Inferior parietal cortex (tissue), 1 donor: ENCODE results near the gene HES4.

Experiments used
- DNase-seq: peaks from one replicate; pipeline ENCODE4 v3.0.0-alpha.2; 2016; ENCODE audit errors: extremely low spot score

HES4 gene

GRCh38 chr1:965526-966134 is 34.3 kb downstream of the HES4 start:
- no peak for DNase-seq

DNA sequence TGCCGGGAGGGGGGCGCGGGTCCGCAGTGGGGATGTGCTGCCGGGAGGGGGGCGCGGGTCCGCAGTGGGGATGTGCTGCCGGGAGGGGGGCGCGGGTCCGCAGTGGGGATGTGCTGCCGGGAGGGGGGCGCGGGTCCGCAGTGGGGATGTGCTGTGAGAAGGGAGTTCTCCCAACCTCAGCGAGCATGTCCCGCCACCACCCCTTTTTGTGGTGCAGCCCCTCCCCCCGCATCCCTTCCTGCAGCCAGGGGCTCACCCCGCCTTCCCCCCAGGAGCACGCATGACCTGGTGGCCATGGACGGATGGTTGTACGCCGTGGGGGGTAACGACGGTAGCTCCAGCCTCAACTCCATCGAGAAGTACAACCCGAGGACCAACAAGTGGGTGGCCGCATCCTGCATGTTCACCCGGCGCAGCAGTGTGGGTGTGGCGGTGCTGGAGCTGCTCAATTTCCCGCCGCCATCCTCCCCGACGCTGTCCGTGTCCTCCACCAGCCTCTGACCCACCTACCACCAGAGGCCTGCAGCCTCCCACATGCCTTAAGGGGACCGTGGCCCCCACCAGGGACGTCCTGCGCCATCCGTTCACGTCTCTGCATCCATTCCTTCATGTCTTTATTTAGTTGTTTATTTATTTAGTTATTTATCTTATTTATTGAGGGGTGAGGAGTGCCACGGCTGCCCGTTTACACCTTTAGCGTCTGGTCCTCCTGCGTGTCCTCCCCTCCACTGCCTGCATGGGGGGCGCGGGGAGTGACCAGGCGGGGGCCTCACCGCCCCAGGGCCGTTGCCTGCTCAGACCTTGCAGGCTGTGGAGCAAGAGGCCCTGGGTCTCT is 35.0 kb downstream of the HES4 start:
- DNase-seq = no peak

DNA sequence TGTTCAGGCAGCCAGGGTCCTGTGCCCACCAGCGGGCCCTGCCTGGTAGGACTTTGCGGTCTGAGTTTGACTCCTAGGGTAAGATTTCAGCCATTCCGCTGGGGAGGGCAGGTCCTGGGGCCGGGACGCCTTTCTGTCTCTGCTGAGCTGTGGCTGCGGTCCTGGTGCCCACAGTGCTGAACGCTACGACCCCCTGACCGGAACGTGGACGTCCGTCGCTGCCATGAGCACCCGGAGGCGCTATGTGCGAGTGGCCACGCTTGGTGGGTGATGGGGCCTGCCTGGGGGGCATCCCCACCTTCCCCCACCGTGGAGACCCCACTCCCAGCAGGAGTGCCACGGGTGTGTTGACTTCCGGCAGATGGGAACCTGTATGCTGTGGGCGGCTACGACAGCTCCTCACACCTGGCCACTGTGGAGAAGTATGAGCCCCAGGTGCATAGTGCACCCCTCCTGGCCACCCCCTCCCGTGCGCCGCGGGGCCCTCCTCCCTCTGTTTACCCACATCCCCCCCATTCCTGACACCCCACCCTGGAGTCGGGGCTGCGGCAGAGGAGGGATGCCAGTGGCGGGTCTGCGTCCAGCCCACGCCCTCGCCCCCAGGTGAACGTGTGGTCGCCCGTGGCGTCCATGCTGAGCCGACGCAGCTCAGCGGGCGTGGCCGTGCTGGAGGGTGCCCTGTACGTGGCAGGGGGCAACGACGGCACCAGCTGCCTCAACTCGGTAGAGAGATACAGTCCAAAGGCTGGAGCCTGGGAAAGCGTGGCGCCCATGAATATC is 36.0 kb downstream of the HES4 start:
- no peak for DNase-seq

DNA sequence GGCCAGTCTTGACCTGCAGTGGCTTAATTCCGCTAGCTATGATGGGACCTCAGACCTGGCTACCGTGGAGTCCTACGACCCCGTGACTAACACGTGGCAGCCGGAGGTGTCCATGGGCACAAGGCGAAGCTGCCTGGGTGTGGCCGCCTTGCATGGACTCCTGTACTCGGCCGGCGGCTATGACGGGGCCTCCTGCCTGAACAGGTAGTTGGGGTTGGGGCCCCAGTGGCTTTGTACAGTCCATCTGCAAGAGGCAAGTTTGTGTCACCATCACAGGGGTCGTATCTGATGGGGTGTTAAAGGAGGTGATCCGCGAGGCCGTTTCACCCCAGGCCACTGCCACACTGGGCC is 36.6 kb downstream of the HES4 start:
- no peak for DNase-seq

- no peak for DNase-seq
These were observed 37.3 kb downstream of the HES4 start for GRCh38 chr1:962381-963300.

GRCh38 chr1:961132-961669 is 38.7 kb downstream of the HES4 start:
- DNase-seq = no peak

GRCh38 chr1:960363-961131 is 39.4 kb downstream of the HES4 start, which contains the start of gene KLHL17:
Gene KLHL17, plus strand, starts transcription at chr1:960584. Its CDS starts 110 bp downstream, at chr1:960694.
- DNase-seq = peak; percentile 65

DNA sequence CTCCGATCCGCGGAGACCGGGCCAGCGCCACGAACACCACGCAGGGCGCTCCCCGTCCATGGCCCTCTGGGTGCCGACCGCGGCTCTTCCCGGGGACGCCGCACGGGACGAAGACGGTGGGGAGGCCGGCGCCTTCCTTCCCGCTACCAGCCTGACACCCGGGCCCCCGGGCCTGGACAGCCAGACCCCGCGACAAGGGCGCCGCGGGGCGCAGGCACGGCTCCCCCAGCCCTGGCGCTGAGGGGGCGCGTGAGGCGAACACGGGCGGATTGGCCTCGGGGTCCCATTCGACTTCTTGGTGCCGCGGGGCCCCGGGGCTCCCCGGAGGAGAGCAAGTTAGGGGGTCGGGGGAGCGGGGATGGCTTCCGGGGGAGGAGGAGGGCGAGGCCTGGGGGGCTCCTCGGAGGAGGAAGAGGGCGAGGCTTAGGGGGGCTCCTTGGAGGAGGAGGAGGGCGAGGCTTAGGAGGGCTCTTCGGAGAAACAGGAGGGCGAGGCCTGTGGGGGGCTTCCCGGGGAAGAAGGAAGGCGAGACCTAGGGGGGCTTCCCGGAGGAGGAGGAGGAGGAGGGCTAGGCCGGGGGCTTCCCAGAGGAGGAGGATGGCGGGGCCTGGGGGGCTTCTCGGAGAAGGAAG is 40.0 kb downstream of the HES4 start:
- DNase-seq = no peak

DNA sequence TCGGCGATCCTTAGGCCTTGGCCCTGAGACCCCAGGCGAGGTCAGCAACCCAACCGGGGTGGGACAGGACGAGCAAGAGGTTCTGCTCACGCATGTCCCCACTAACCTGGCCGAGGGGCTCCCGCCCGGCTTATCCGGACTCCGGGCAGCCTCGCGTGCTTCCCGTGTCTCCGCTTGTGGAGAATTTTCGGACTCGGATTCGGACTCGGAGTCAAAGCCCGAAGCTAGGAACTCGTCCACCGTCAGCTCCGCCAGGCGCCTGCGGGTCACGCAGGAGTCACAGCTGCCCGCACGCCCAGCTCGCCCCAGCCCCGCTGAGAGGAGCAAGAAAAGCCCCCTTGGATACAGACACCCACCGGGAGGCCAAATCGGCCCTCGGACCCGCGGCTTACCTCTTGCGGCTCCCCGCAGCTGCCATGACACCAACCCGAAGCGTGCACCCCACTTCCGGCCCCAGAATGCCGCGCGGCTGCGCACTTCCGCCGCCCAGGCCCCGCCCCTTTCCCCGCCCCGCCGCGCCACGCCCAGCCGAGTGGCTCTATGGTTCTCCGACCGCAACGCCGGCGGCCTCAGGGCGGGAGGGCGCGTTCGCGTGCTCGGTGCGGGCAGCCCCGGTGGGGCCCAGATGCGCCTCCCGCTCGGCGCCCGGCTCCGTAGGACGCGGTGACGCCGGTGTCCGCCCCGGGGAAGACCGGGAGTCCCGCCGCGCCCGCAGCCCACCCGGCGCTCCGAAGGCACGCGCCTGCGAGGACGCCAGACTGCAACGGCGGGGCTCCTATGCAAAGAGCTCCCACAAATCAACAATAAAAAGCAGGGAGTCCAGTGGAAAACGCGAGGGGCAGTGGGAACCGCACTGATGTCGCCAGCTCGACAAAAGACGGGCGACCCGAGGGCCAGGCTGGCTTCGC is 40.8 kb downstream of the HES4 start, which contains the start of gene NOC2L:
Gene NOC2L (minus strand): TSS at position 434 of the 908 bp plus-strand sequence. CDS start 16 bp downstream, at position 418.
- peak; percentile 87 for DNase-seq

DNA sequence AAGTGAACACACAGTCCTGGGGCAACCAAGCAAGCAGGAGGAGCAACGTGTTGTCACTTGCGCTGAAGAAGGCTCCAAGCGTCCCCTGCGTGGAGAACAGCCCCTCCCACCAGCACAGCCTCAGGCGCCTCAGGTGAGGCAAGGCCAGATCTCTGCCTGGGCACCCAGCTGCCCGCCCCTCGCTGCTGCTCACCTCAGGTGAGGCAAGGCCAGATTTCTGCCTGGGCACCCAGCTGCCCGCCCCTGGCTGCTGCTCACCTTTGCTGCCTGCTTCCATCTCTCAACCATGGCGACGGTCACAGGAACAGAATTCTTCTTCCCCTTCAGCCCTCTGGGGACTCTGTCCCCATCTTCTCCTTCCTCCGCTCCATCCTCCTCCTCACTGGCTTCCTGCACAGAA is 43.3 kb downstream of the HES4 start:
- no peak for DNase-seq

DNA sequence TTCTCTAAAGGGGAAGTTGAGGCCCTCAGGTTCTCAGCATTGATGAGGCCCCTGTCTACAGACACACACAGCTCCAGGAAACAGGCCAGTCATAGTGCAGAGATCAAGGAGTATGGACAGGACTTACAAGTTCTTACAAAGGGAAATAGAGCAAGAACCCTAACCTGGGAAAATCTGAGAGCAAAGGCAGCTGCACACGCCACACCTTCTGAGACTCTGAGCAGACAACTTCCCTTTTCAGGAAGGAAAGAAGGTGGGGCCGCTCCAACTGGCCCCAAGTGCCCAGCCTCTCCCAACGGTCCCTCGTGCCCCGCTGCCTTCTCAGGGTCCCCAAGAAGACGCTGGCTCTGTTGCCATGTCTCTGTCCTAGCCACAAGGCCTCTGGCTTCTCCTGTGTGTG is 44.4 kb downstream of the HES4 start:
- DNase-seq = no peak

DNA sequence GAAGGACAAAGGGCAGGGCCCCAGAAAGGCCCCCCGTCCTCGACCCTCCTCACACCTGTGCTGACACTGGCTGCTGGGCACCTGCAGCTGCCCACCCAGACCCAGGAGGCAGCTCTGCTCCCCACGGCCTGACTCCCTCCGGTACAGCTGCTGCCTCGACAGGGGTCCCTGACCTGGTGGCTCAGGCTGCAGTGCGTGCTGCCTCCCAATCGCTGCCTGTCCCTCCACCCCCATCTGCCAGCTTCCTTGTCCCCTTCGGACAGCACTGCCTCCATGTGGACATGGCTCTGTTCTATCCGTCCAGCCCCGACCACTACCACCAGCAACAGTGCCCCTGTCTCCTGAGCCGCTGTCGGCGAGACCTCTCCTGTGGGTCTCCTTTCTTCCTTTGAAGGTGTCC is 45.0 kb downstream of the HES4 start:
- no peak for DNase-seq

GRCh38 chr1:953524-954320 is 46.2 kb downstream of the HES4 start:
- DNase-seq = no peak

DNA sequence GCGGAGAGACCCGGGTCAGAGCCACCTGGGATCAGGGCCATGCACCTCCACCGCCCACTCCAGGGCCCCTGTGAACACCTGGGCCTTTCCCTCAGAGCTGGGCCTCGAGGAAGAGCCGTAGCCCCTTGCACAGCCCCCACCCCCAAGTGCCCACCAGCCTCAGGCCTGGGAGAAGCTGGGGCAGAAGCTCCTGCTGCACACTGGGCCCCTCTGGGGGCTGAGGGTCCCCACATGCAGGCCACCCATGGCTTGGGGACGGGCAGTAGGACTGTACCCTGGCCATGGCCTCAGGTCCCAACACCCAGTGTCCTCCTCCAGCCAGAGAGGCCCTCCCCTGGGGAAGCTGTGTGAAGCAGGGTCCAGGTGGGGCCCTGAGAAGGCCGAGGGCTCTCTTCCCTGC is 47.3 kb downstream of the HES4 start:
- no peak for DNase-seq

GRCh38 chr1:952201-952600 is 47.7 kb downstream of the HES4 start:
- DNase-seq = no peak

DNA sequence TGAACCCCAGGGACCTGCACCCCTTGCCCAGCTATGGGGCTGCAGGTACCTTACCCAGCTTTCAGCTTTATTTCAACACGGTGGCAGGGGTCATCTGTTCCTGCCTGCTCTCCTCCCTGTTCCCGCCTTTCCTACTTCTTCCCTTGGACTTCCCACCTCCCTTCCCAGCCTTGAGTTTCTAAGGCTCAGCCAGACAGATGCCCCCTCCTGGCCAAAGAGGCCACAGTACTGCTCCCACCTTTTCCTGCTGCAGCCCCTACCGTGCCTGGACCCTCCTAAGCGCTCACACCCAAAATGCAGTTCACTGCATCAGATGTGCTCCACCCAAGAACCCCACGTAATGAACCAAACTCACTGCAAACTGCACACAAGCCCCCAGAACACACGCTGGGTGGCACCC is 48.5 kb downstream of the HES4 start:
- DNase-seq = no peak

GRCh38 chr1:950881-951280 is 49.0 kb downstream of the HES4 start:
- DNase-seq = no peak

- DNase-seq = no peak
These were observed 49.6 kb downstream of the HES4 start for GRCh38 chr1:950268-950667.
